Progenitor cell of endocrine pancreas (in vitro differentiated cells): ENCODE results near the gene RELA. TPM values are rescaled to one million over a fixed set of nuclear protein-coding genes. Genes with fewer than 3 reads are reported as not detected.

Experiments
- DNase-seq: peaks from one replicate; pipeline ENCODE4 v3.0.0; 2021; ENCODE audit warnings: low spot score; ENCODE audit not compliant: unreplicated experiment
- H3K27ac Mint-ChIP-seq: 2 replicates; pipeline ENCODE4 v1.8.0; 2021; ENCODE audit warnings: mild to moderate bottlenecking, moderate library complexity, mixed read lengths
- H3K27me3 Mint-ChIP-seq: 2 replicates; pipeline ENCODE4 v1.8.0; 2021; ENCODE audit warnings: mixed read lengths
- H3K36me3 Mint-ChIP-seq: 2 replicates; pipeline ENCODE4 v1.8.0; 2022; ENCODE audit warnings: mixed read lengths; ENCODE audit not compliant: insufficient read depth
- H3K4me1 Mint-ChIP-seq: 2 replicates; pipeline ENCODE4 v1.8.0; 2021; ENCODE audit warnings: low read depth, mixed read lengths
- H3K4me3 Mint-ChIP-seq: 2 replicates; pipeline ENCODE4 v1.8.0; 2021; ENCODE audit warnings: low read depth, mild to moderate bottlenecking, moderate library complexity, mixed read lengths
- H3K9me3 Mint-ChIP-seq: 2 replicates; pipeline ENCODE4 v1.8.0; 2021; ENCODE audit warnings: low read depth, mixed read lengths
- CTCF ChIP-seq: fragments of 200-600 bp; sonication (generic); IDR thresholded peaks from one replicate; pipeline ENCODE4 v1.5.0; 2021; ENCODE audit warnings: antibody characterized with exemption, mild to moderate bottlenecking; ENCODE audit not compliant: unreplicated experiment
- total RNA-seq: library from RNA; stranded (reverse); gene quantifications from 2 replicates; pipeline ENCODE4 v1.2.1, GENCODE V29; 2021

The RELA gene
- total RNA-seq, 1 donor from 2014 or later, result 54.5 TPM

DNA sequence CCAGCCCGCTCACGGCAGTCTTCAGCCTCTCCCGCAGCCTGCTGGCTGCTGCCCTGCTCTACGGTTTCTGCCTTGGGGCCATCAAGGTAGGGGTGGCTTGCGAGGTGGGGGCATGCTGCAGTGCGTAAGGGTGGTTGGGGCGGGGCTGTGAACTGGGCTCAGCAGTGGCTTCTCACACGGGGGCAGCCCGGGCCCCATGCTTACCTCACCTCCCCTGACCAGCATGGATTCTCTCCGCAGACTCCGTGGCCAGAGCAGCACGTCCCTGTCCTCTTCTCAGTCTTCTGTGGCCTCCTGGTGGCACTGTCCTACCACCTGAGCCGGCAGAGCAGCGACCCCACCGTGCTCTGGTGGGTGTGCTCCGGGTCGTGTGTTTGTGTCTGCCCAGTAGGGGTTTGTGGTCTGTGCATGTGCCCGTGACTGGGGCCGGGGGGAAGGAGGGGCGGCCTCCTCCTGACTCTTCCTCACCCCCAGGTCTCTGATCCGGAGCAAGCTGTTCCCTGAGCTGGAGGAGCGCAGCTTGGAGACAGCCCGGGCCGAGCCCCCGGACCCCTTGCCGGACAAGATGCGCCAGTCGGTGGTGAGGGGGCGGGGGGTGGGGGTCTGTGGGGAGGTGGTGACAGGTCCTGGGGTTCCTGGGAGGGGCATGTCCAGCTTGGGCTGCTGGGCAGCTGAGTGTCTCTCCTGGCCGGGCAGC is 37.6 kb downstream of the RELA start:
- no peak overlapping the region for H3K27ac Mint-ChIP-seq

DNA sequence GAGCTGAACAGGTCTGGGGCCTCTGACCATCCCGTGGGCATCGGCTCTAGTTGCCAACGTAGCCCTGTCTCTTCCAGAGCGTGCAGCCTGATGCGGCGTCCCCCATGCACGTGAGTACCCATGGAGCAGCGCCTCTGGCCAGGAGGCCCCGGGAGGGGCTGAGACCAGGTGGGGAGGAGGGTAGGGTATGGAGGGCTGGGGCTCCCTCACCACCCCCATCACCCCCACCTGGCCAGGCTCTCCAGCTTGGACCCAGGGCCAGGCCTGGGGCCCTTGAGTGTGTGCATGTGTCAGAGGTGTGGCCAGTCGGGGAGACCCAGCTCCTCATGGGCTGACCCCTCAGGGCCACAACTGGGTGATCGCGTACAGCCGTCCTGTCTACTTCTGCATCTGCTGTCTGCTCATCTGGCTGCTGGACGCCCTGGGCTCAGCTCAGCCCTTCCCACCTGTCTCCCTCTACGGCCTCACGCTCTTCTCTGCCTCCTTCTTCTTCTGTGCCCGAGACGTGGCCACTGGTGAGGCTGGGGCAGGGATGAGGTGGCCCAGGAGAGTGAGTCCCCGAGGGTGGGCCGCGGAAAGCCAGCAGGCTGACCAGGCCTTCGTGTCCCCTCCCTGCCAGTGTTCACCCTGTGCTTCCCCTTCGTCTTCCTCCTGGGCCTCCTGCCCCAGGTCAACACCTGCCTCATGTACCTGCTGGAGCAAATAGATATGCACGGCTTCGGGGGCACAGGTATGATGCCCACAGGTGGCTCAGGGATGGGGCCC is 38.7 kb downstream of the RELA start:
- DNase-seq, result no peak
- H3K4me1 Mint-ChIP-seq, result no peaks in the 10 kb centered on the region
- TF ChIP-seq CTCF, result no peak
- H3K27me3 Mint-ChIP-seq, result no peaks in the 10 kb centered on the region
- peaks cover 6% of the 10 kb centered on the region for H3K36me3 Mint-ChIP-seq
- H3K9me3 Mint-ChIP-seq, result no peaks in the 10 kb centered on the region
- no peak overlapping the region for H3K27ac Mint-ChIP-seq
- no peak overlapping the region for H3K4me3 Mint-ChIP-seq

More for the DNA sequence above, 37.6 kb downstream of the RELA start:
- no peak for TF ChIP-seq CTCF
- Mint-ChIP-seq H3K4me1 (no peaks in the 10 kb centered on the region), H3K4me3 (no peak overlapping the region), H3K9me3 (no peaks in the 10 kb centered on the region), H3K36me3 (peaks cover 6% of the 10 kb centered on the region), H3K27me3 (no peaks in the 10 kb centered on the region)
- DNase-seq, result no peak

DNA sequence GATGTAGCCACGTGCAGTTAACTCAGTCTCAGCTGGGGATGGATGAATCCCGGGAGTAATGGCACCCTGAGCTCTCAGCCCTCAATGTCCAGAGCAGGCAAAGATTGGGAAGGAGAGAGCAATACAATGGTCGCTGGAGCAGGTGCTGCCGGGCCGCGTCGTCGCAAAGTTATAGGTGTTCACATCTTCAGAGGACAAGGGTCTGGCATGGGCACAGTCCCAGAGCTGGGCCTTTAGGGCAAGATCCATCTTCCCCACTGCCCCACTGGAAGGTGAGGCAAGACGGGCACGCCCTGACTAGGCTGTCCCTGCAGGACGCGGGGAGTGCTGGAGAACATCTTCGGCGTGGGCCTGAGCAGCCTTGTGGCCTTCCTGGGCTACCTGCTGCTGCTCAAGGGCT is 39.5 kb downstream of the RELA start:
- H3K27ac Mint-ChIP-seq, result peak overlapping the region; percentile 59
- no peak overlapping the region for H3K4me3 Mint-ChIP-seq
- no peaks in the 10 kb centered on the region for H3K4me1 Mint-ChIP-seq
- no peaks in the 10 kb centered on the region for H3K9me3 Mint-ChIP-seq
- peaks cover 6% of the 10 kb centered on the region for H3K36me3 Mint-ChIP-seq
- no peaks in the 10 kb centered on the region for H3K27me3 Mint-ChIP-seq
- TF ChIP-seq CTCF, result no peak
- no peak for DNase-seq

GRCh38 chr11:65622011-65622410 is 40.7 kb downstream of the RELA start:
- Mint-ChIP-seq H3K4me1 (no peaks in the 10 kb centered on the region), H3K36me3 (peaks cover 5% of the 10 kb centered on the region), H3K27ac (no peak overlapping the region), H3K4me3 (no peak overlapping the region), H3K9me3 (no peaks in the 10 kb centered on the region), H3K27me3 (no peaks in the 10 kb centered on the region)
- no peak for DNase-seq
- TF ChIP-seq CTCF, result no peak

- no peak overlapping the region for H3K4me3 Mint-ChIP-seq
- DNase-seq, result no peak
- no peak overlapping the region for H3K27ac Mint-ChIP-seq
- H3K36me3 Mint-ChIP-seq, result peaks cover 8% of the 10 kb centered on the region
- H3K4me1 Mint-ChIP-seq, result peaks cover 5% of the 10 kb centered on the region
- no peak for TF ChIP-seq CTCF
- H3K9me3 Mint-ChIP-seq, result no peaks in the 10 kb centered on the region
- no peaks in the 10 kb centered on the region for H3K27me3 Mint-ChIP-seq
These were observed 41.3 kb downstream of the RELA start for GRCh38 chr11:65621460-65621859.
